GM18505 (cell line): Measurements from ENCODE around the gene PARP3.

ENCODE experiments used
- ATAC-seq: cut with Tn5 transposase; IDR thresholded peaks from one replicate; pipeline ENCODE4 v1.9.1; 2021; ENCODE audit not compliant: unreplicated experiment
- POLR2A ChIP-seq: IDR thresholded peaks from 4 replicates; pipeline ENCODE4 v1.6.1; 2011; ENCODE audit warnings: borderline replicate concordance; ENCODE audit not compliant: insufficient read depth, insufficient read length; ENCODE audit errors: extremely low read depth

The PARP3 gene

DNA sequence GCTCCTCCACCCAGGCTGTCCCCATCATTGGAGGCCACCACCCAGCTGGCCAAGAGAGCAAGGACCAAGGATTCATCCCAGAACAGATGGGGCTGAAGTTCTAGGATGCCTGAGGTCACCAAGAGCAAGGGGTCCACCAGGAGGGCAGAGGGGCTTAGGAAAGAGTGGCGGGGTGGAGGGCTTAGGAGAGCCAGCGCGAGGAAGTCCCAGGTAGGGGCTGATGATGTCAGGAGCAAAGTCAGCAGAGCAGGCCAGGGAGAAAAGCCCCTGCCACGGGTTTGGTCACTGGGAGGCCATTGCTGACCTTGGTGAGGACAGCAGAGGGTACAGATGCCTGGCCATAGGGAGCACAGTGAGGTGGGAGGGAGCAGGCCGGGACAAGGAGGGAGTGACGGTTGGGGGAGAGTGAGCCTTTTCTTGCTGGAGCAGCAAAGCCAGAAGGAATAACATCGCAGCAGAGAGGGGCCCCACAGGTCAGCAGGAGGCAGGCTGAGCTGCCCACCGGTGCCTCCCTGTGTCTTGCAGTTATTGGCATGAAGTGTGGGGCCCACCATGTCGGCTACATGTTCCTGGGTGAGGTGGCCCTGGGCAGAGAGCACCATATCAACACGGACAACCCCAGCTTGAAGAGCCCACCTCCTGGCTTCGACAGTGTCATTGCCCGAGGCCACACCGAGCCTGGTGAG lies 5.2 kb downstream of the PARP3 start:
- no peak for ATAC-seq
- no peak for TF ChIP-seq POLR2A

- no peak for TF ChIP-seq POLR2A
- no peak for ATAC-seq
Measured at GRCh38 chr3:51948016-51948580, 5.9 kb downstream of the PARP3 start.

DNA sequence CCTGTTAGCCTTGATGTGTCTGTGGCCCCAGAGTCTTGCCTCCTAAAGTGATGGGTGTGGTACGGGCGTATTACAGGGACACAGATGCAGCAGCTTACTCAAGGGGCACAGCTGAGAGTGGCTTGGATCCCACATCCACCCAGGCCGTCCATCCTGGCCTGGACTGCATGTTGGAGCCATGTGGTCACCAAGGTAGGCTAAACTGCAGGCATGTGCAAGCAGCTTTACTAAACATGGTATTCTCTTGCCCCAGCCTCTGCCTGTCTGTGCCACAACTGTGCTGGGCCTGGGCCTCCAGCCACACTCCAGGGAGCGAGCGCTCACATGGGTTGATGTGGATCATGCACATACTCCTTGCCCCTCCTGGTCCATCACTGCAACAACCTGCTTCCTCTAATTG lies 7.0 kb downstream of the PARP3 start:
- TF ChIP-seq POLR2A = no peak

GRCh38 chr3:51950899-51951298 lies 8.7 kb downstream of the PARP3 start:
- ATAC-seq = no peak
- no peak for TF ChIP-seq POLR2A

More for the DNA sequence above, 7.0 kb downstream of the PARP3 start:
- no peak for ATAC-seq

- TF ChIP-seq POLR2A = no peak
- no peak for ATAC-seq
Measured at GRCh38 chr3:51953445-51953844, 11.3 kb downstream of the PARP3 start.

- TF ChIP-seq POLR2A = no peak
- ATAC-seq = no peak
Measured at GRCh38 chr3:51954105-51954504, 11.9 kb downstream of the PARP3 start.

DNA sequence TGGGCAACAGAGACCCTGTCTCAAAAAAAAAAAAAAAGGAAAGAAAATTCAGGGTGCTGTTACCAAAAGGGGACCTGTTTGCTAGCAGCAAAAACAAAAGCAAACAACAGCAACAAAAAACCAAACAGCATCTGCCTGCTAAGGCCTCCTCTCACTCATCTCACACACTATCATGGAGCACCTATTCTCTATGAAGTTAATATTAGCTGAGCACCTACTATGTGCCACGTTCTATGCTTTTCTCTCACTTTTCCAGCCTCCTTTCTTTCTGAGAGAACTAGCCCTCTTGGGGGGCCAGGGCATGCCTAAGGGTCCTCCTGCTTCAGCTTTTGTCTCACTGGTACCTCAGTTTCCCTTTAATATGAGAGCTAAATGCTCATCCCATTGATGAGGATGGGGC lies 12.6 kb downstream of the PARP3 start:
- TF ChIP-seq POLR2A = no peak
- no peak for ATAC-seq

- TF ChIP-seq POLR2A = no peak
- ATAC-seq = no peak
Measured at GRCh38 chr3:51955175-51955892, 13.2 kb downstream of the PARP3 start, which contains the start of gene GPR62. TSS of gene GPR62 (plus strand) at chr3:51955381. CDS start at chr3:51955653, 272 bp downstream.

DNA sequence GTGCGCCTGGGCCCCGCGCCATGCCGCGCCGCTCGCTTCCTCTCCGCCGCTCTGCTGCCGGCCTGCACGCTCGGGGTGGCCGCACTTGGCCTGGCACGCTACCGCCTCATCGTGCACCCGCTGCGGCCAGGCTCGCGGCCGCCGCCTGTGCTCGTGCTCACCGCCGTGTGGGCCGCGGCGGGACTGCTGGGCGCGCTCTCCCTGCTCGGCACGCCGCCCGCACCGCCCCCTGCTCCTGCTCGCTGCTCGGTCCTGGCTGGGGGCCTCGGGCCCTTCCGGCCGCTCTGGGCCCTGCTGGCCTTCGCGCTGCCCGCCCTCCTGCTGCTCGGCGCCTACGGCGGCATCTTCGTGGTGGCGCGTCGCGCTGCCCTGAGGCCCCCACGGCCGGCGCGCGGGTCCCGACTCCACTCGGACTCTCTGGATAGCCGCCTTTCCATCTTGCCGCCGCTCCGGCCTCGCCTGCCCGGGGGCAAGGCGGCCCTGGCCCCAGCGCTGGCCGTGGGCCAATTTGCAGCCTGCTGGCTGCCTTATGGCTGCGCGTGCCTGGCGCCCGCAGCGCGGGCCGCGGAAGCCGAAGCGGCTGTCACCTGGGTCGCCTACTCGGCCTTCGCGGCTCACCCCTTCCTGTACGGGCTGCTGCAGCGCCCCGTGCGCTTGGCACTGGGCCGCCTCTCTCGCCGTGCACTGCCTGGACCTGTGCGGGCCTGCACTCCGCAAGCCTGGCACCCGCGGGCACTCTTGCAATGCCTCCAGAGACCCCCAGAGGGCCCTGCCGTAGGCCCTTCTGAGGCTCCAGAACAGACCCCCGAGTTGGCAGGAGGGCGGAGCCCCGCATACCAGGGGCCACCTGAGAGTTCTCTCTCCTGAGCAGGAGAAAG lies 14.0 kb downstream of the PARP3 start:
- no peak for ATAC-seq
- no peak for TF ChIP-seq POLR2A

GRCh38 chr3:51957520-51958205 lies 15.5 kb downstream of the PARP3 start:
- no peak for TF ChIP-seq POLR2A

GRCh38 chr3:51958603-51959521 lies 16.7 kb downstream of the PARP3 start:
- TF ChIP-seq POLR2A = no peak
- ATAC-seq = no peak

More at GRCh38 chr3:51957520-51958205, 15.5 kb downstream of the PARP3 start:
- no peak for ATAC-seq
